HL-60 (cell line): ENCODE data around the gene STARD9.

Source experiments
- DNase-seq, 2 experiments: peaks; one replicate each; pipeline ENCODE4 v3.0.0-alpha.2; 2010 to 2020; ENCODE audit warnings: low read depth in 1 of 2, low spot score in 1 of 2
- H3K27ac ChIP-seq: fragments of 250-450 bp; sonication (Bioruptor Pico); replicated peaks from 2 replicates; pipeline ENCODE4 v1.5.1; 2020; ENCODE audit warnings: mild to moderate bottlenecking, moderate library complexity
- H3K27me3 ChIP-seq: fragments of 250-450 bp; sonication (Bioruptor Pico); 2 replicates; pipeline ENCODE4 v1.5.1; 2021; ENCODE audit warnings: mild to moderate bottlenecking, moderate library complexity; ENCODE audit not compliant: insufficient read depth, poor library complexity, severe bottlenecking
- H3K4me3 ChIP-seq: replicated peaks from 2 replicates; pipeline ENCODE4 v1.5.1; 2011; ENCODE audit warnings: mild to moderate bottlenecking, control low read depth, low read length; ENCODE audit not compliant: insufficient read depth
- CTCF ChIP-seq: IDR thresholded peaks from one replicate; pipeline ENCODE4 v1.5.1; 2011; ENCODE audit warnings: low read length, control low read depth, inconsistent platforms; ENCODE audit not compliant: insufficient read depth
- GABPA ChIP-seq: IDR thresholded peaks from 2 replicates; pipeline ENCODE4 v1.6.1; 2012; ENCODE audit warnings: low read depth
- POLR2AphosphoS5 ChIP-seq: IDR thresholded peaks from 2 replicates; pipeline ENCODE4 v1.6.1; 2012; ENCODE audit warnings: low read depth
- REST ChIP-seq: IDR thresholded peaks from 2 replicates; pipeline ENCODE4 v1.6.1; 2012; ENCODE audit warnings: low read depth; ENCODE audit not compliant: insufficient replicate concordance
- SPI1 ChIP-seq: IDR thresholded peaks from 2 replicates; pipeline ENCODE4 v1.6.1; 2012; ENCODE audit warnings: low read depth, mild to moderate bottlenecking, borderline replicate concordance

The STARD9 gene

GRCh38 chr15:42707068-42707467 lies 131.7 kb downstream of the STARD9 start:
- H3K27ac ChIP-seq = no peak overlapping the region
- DNase-seq = no peak
- H3K4me3 ChIP-seq = no peak overlapping the region
- no peaks in the 10 kb centered on the region for H3K27me3 ChIP-seq
- TF ChIP-seq REST (no peak), POLR2AphosphoS5 (no peak), CTCF (no peak), SPI1 (no peak), GABPA (no peak)

- TF ChIP-seq SPI1 (peak; percentile 19; the same call in 1 of the 2 replicates), CTCF (no peak)
Measured at GRCh38 chr15:42707873-42708544, 132.6 kb downstream of the STARD9 start.

GRCh38 chr15:42710662-42711061 lies 135.3 kb downstream of the STARD9 start:
- no peaks in the 10 kb centered on the region for H3K27me3 ChIP-seq
- H3K4me3 ChIP-seq = no peak overlapping the region
- DNase-seq = no peak
- TF ChIP-seq REST (no peak), POLR2AphosphoS5 (no peak), CTCF (no peak), GABPA (no peak)
- H3K27ac ChIP-seq = no peak overlapping the region

More at GRCh38 chr15:42707873-42708544, 132.6 kb downstream of the STARD9 start:
- Histone ChIP-seq H3K4me3 (no peak overlapping the region), H3K27ac (no peak overlapping the region), H3K27me3 (no peaks in the 10 kb centered on the region)
- DNase-seq = no peak

- Histone ChIP-seq H3K27me3 (no peaks in the 10 kb centered on the region), H3K27ac (no peak overlapping the region), H3K4me3 (no peak overlapping the region)
- DNase-seq = no peak
- TF ChIP-seq SPI1 (no peak), CTCF (no peak), GABPA (no peak), POLR2AphosphoS5 (no peak), REST (no peak)
Measured at GRCh38 chr15:42711746-42712145, 136.3 kb downstream of the STARD9 start.
